Right atrium auricular region (tissue), 2 donors: Measurements from ENCODE around the gene TTLL8. TPM values are rescaled to one million over a fixed set of nuclear protein-coding genes. Genes with fewer than 3 reads are reported as not detected.
A peak's percentile ranks its signal among the peaks of the same experiment; 100 is the strongest.
"Not testable (repeated sequence)": the region's sequence is repeated elsewhere in the genome, so short reads cannot be mapped to it uniquely, and the experiment has no call there.

ENCODE experiments used
- DNase-seq: peaks from one replicate; pipeline ENCODE4 v3.0.0-alpha.2; 2019; ENCODE audit warnings: low spot score
- H3K27ac ChIP-seq, 2 donors: fragments of 200-600 bp; sonication (generic); 1 replicate in 1 of 2; 2 replicates in 1 of 2; pipeline ENCODE4 v1.5.1; 2016 to 2019
- H3K27me3 ChIP-seq, 2 donors: fragments of 200-600 bp; sonication (generic); one replicate each; pipeline versions ENCODE4 v1.5.1 to v1.6.0; 2017 to 2019
- H3K36me3 ChIP-seq: fragments of 200-600 bp; sonication (generic); one replicate; pipeline ENCODE4 v1.5.1; 2016
- H3K4me1 ChIP-seq, 2 donors: fragments of 200-600 bp; sonication (generic); one replicate each; pipeline versions ENCODE4 v1.5.1 to v1.6.0; 2017 to 2019
- H3K4me3 ChIP-seq, 2 donors: fragments of 200-600 bp; sonication (generic); 1 replicate in 1 of 2; 2 replicates in 1 of 2; pipeline ENCODE4 v1.5.1; 2017 to 2019; ENCODE audit warnings: mild to moderate bottlenecking in 1 of 2, moderate library complexity in 1 of 2
- H3K9me3 ChIP-seq, 2 donors: fragments of 200-600 bp; sonication (generic); one replicate each; pipeline ENCODE4 v1.5.1; 2019
- CTCF ChIP-seq, 2 donors: fragments of 200-600 bp; sonication (generic); IDR thresholded peaks; one replicate each; pipeline ENCODE4 v1.5.1; 2019; ENCODE audit warnings: antibody characterized with exemption in 2 of 2
- total RNA-seq, 2 donors: library from RNA; depleted of rRNA; stranded (reverse); fragments of >200 nt; gene quantifications; one replicate each; pipeline ENCODE4 v1.1.0, GENCODE V29; 2016

Gene TTLL8
- total RNA-seq, 2 donors from 2014 or later: not detected

GRCh38 chr22:50089682-50090411, 31.7 kb upstream of the TTLL8 start, which contains the start of gene MOV10L1:
TSS of gene MOV10L1 (plus strand) at chr22:50090006. CDS start at chr22:50090089, 83 bp downstream.
- Histone ChIP-seq H3K9me3 (peaks cover 0 to 17% of the 10 kb centered on the region in 2 donors), H3K36me3 (no peaks in the 10 kb centered on the region), H3K27ac (no peak within 1 kb of the TSS), H3K4me1 (peaks cover 0 to 3% of the 10 kb centered on the region in 2 donors), H3K27me3 (peaks cover 3% of the 10 kb centered on the region in 2 donors), H3K4me3 (no peak within 1 kb of the TSS)
- DNase-seq: peak; percentile 64
- TF ChIP-seq CTCF (IDR thresholded peaks at IDR 0.05): no peak

- no peaks in the 10 kb centered on the region for H3K36me3 ChIP-seq
- H3K27ac ChIP-seq: no peak overlapping the region
- TF ChIP-seq CTCF (IDR thresholded peaks at IDR 0.05): no peak
- peaks cover 3% of the 10 kb centered on the region in 2 donors for H3K27me3 ChIP-seq
- H3K9me3 ChIP-seq: peaks cover 0 to 17% of the 10 kb centered on the region in 2 donors
- no peak overlapping the region for H3K4me3 ChIP-seq
- DNase-seq: no peak
- H3K4me1 ChIP-seq: peaks cover 0 to 3% of the 10 kb centered on the region in 2 donors
Observed at GRCh38 chr22:50089231-50089630, 31.1 kb upstream of the TTLL8 start.

- H3K4me1 ChIP-seq: peaks cover 0 to 3% of the 10 kb centered on the region in 2 donors
- no peak overlapping the region for H3K4me3 ChIP-seq
- H3K27me3 ChIP-seq: peaks cover 3% of the 10 kb centered on the region in 2 donors
- no peak for TF ChIP-seq CTCF (IDR thresholded peaks at IDR 0.05)
- H3K9me3 ChIP-seq: peaks cover 0 to 17% of the 10 kb centered on the region in 2 donors
- no peaks in the 10 kb centered on the region for H3K36me3 ChIP-seq
- no peak for DNase-seq
- H3K27ac ChIP-seq: no peak overlapping the region
Observed at GRCh38 chr22:50088096-50088495, 30.0 kb upstream of the TTLL8 start.

GRCh38 chr22:50087646-50088045, 29.5 kb upstream of the TTLL8 start:
- no peak overlapping the region for H3K4me3 ChIP-seq
- peaks cover 0 to 3% of the 10 kb centered on the region in 2 donors for H3K4me1 ChIP-seq
- H3K27me3 ChIP-seq: peaks cover 3% of the 10 kb centered on the region in 2 donors
- DNase-seq: no peak
- H3K36me3 ChIP-seq: no peaks in the 10 kb centered on the region
- H3K9me3 ChIP-seq: peaks cover 0 to 17% of the 10 kb centered on the region in 2 donors
- no peak for TF ChIP-seq CTCF (IDR thresholded peaks at IDR 0.05)
- no peak overlapping the region for H3K27ac ChIP-seq

GRCh38 chr22:50086975-50087374, 28.9 kb upstream of the TTLL8 start:
- H3K27me3 ChIP-seq, H3K27ac ChIP-seq, H3K4me3 ChIP-seq, H3K4me1 ChIP-seq, H3K36me3 ChIP-seq, DNase-seq: not testable (repeated sequence)
- peaks cover 0 to 17% of the 10 kb centered on the region in 2 donors for H3K9me3 ChIP-seq

GRCh38 chr22:50086526-50086925, 28.4 kb upstream of the TTLL8 start:
- Histone ChIP-seq H3K4me1 (peaks cover 0 to 3% of the 10 kb centered on the region in 2 donors), H3K27me3 (peaks cover 3% of the 10 kb centered on the region in 2 donors), H3K36me3 (no peaks in the 10 kb centered on the region), H3K4me3 (no peak overlapping the region), H3K9me3 (peaks cover 0 to 17% of the 10 kb centered on the region in 2 donors), H3K27ac (no peak overlapping the region)
- TF ChIP-seq CTCF (IDR thresholded peaks at IDR 0.05): no peak
- DNase-seq: no peak
